ENCODE data around the gene UBE4B.
"Not testable (repeated sequence)": the region's sequence is repeated elsewhere in the genome, so short reads cannot be mapped to it uniquely, and the experiment has no call there.

UBE4B gene

GRCh38 chr1:10007169-10007568, 25.6 kb upstream of the UBE4B start:
- DNase-seq (ENCODE audit: insufficient read length, low spot score) (no peak), FAIRE-seq (no peak)
- TF ChIP-seq SPI1 (IDR thresholded peaks at IDR 0.05; ENCODE audit: low read depth, low read length): no peak
- no peak for TF ChIP-seq POLR2AphosphoS5 (IDR thresholded peaks at IDR 0.05; ENCODE audit: low read depth, low read length)
- TF ChIP-seq POLR2A (IDR thresholded peaks at IDR 0.05; ENCODE audit: low read depth, low read length): no peak
- no peak for TF ChIP-seq TAF1 (IDR thresholded peaks at IDR 0.05; ENCODE audit: low read depth, low read length)
- no peak for TF ChIP-seq PAX5 (IDR thresholded peaks at IDR 0.05; ENCODE audit: insufficient read depth, low read length, severe bottlenecking)
- TF ChIP-seq POU2F2 (IDR thresholded peaks at IDR 0.05; ENCODE audit: low read depth, low read length): no peak

DNA sequence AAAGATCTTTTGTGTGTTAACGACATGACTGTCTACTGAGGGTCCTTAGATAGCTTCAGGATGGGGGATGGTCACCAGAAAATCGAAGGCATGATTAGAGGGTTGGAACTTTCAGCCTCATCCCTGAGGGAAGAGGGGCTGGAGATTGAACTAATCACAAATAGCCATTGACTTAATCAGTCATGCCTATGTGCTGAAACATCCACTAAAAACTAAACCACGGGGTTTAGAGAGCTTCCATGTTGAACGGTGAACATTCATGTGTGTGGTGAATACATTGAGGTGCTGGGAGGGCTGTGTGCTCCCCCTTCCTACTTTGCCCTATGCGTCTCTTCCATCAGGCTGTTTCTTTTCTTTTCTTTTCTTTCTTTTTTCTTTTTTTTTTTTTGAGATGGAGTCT, 18.7 kb upstream of the UBE4B start:
- FAIRE-seq: no peak
- TF ChIP-seq TAF1 (IDR thresholded peaks at IDR 0.05; ENCODE audit: low read depth, low read length): no peak
- TF ChIP-seq POLR2AphosphoS5 (IDR thresholded peaks at IDR 0.05; ENCODE audit: low read depth, low read length): no peak
- no peak for TF ChIP-seq POU2F2 (IDR thresholded peaks at IDR 0.05; ENCODE audit: low read depth, low read length)
- TF ChIP-seq PAX5 (IDR thresholded peaks at IDR 0.05; ENCODE audit: insufficient read depth, low read length, severe bottlenecking): no peak
- TF ChIP-seq POLR2A (IDR thresholded peaks at IDR 0.05; ENCODE audit: low read depth, low read length): no peak
- TF ChIP-seq SPI1 (IDR thresholded peaks at IDR 0.05; ENCODE audit: low read depth, low read length): no peak
- DNase-seq (ENCODE audit: insufficient read length, low spot score): no peak

GRCh38 chr1:10019561-10019960, 13.2 kb upstream of the UBE4B start:
- DNase-seq (ENCODE audit: insufficient read length, low spot score) (no peak), FAIRE-seq (no peak)
- TF ChIP-seq POU2F2 (IDR thresholded peaks at IDR 0.05; ENCODE audit: low read depth, low read length): no peak
- TF ChIP-seq SPI1 (IDR thresholded peaks at IDR 0.05; ENCODE audit: low read depth, low read length): no peak
- no peak for TF ChIP-seq TAF1 (IDR thresholded peaks at IDR 0.05; ENCODE audit: low read depth, low read length)
- no peak for TF ChIP-seq POLR2A (IDR thresholded peaks at IDR 0.05; ENCODE audit: low read depth, low read length)
- no peak for TF ChIP-seq PAX5 (IDR thresholded peaks at IDR 0.05; ENCODE audit: insufficient read depth, low read length, severe bottlenecking)
- TF ChIP-seq POLR2AphosphoS5 (IDR thresholded peaks at IDR 0.05; ENCODE audit: low read depth, low read length): no peak

- DNase-seq (ENCODE audit: insufficient read length, low spot score) (no peak), FAIRE-seq (no peak)
- no peak for TF ChIP-seq PAX5 (IDR thresholded peaks at IDR 0.05; ENCODE audit: insufficient read depth, low read length, severe bottlenecking)
- TF ChIP-seq TAF1 (IDR thresholded peaks at IDR 0.05; ENCODE audit: low read depth, low read length): no peak
- no peak for TF ChIP-seq POLR2A (IDR thresholded peaks at IDR 0.05; ENCODE audit: low read depth, low read length)
- no peak for TF ChIP-seq POU2F2 (IDR thresholded peaks at IDR 0.05; ENCODE audit: low read depth, low read length)
- no peak for TF ChIP-seq POLR2AphosphoS5 (IDR thresholded peaks at IDR 0.05; ENCODE audit: low read depth, low read length)
- TF ChIP-seq SPI1 (IDR thresholded peaks at IDR 0.05; ENCODE audit: low read depth, low read length): no peak
Measured at GRCh38 chr1:10020086-10020485, 12.7 kb upstream of the UBE4B start.

DNA sequence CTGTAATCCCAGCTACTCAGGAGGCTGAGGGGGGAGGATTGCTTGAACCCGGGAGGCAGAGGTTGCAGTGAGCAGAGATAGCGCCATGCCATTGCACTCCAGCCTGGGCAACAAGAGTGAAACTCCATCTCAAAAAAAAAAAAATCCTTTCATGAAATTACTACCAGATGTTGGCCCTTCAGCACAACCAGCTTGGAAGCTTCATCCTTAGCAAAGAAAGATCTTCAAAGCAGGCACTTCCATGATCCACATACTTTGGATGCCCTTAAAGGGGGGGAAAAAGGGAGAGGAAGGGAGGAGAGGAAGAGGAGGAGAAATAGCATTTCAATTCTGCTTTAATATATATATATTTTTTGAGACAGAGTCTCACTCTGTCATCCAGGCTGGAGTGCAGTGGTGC, 12.1 kb upstream of the UBE4B start:
- not testable (repeated sequence) for DNase-seq (ENCODE audit: insufficient read length, low spot score); FAIRE-seq

DNA sequence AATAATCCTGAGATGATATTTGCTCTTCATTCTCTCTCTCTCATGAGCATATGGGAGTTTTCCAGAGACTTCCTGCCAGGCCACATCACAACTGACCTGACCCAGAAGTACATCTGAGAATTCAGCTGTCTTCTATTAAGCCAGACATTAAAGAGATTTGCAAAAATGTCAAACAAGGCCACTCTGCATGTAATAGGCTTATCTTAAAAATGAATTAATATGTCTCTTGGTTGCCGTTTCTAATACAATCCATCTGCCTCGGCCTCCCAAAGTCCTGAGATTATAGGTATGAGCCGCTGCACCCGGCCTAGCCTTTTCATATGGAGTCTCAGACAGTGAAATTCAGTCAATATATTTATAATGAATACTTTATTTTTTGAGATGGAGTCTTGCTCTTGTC, 10.8 kb upstream of the UBE4B start:
- FAIRE-seq; DNase-seq (ENCODE audit: insufficient read length, low spot score): not testable (repeated sequence)

GRCh38 chr1:10022656-10023055, 10.1 kb upstream of the UBE4B start:
- no peak for TF ChIP-seq PAX5 (IDR thresholded peaks at IDR 0.05; ENCODE audit: insufficient read depth, low read length, severe bottlenecking)
- TF ChIP-seq POU2F2 (IDR thresholded peaks at IDR 0.05; ENCODE audit: low read depth, low read length): no peak
- no peak for TF ChIP-seq TAF1 (IDR thresholded peaks at IDR 0.05; ENCODE audit: low read depth, low read length)
- no peak for TF ChIP-seq POLR2AphosphoS5 (IDR thresholded peaks at IDR 0.05; ENCODE audit: low read depth, low read length)
- no peak for TF ChIP-seq SPI1 (IDR thresholded peaks at IDR 0.05; ENCODE audit: low read depth, low read length)
- TF ChIP-seq POLR2A (IDR thresholded peaks at IDR 0.05; ENCODE audit: low read depth, low read length): no peak
- FAIRE-seq (no peak), DNase-seq (ENCODE audit: insufficient read length, low spot score) (no peak)

DNA sequence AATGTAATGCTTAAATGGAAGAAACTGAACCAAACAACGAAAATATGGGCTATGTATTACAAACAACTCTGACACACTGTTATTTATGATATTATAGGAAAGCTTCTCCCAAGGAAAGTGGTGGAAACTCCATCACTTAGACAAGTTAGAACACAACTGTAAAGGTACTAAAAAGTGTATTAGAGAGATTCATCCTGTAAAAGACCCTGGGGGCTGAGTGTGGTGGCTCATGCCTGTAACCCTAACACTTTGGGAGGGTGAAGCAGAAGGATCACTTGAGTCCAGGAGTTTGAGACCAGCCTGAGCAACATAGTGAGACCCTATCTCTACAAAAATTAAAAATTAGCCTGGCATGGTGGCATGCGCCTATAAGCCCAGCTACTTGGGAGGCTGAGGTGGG, 7.4 kb upstream of the UBE4B start:
- no peak for DNase-seq (ENCODE audit: insufficient read length, low spot score)
- no peak for FAIRE-seq
- TF ChIP-seq POLR2AphosphoS5 (IDR thresholded peaks at IDR 0.05; ENCODE audit: low read depth, low read length) (no peak), PAX5 (IDR thresholded peaks at IDR 0.05; ENCODE audit: insufficient read depth, low read length, severe bottlenecking) (no peak), TAF1 (IDR thresholded peaks at IDR 0.05; ENCODE audit: low read depth, low read length) (no peak), POLR2A (IDR thresholded peaks at IDR 0.05; ENCODE audit: low read depth, low read length) (no peak), SPI1 (IDR thresholded peaks at IDR 0.05; ENCODE audit: low read depth, low read length) (no peak), POU2F2 (IDR thresholded peaks at IDR 0.05; ENCODE audit: low read depth, low read length) (no peak)

GRCh38 chr1:10027027-10027426, 5.7 kb upstream of the UBE4B start:
- no peak for TF ChIP-seq POLR2AphosphoS5 (IDR thresholded peaks at IDR 0.05; ENCODE audit: low read depth, low read length)
- TF ChIP-seq SPI1 (IDR thresholded peaks at IDR 0.05; ENCODE audit: low read depth, low read length): no peak
- no peak for TF ChIP-seq TAF1 (IDR thresholded peaks at IDR 0.05; ENCODE audit: low read depth, low read length)
- TF ChIP-seq POLR2A (IDR thresholded peaks at IDR 0.05; ENCODE audit: low read depth, low read length): no peak
- TF ChIP-seq POU2F2 (IDR thresholded peaks at IDR 0.05; ENCODE audit: low read depth, low read length): no peak
- no peak for TF ChIP-seq PAX5 (IDR thresholded peaks at IDR 0.05; ENCODE audit: insufficient read depth, low read length, severe bottlenecking)
- no peak for FAIRE-seq

DNA sequence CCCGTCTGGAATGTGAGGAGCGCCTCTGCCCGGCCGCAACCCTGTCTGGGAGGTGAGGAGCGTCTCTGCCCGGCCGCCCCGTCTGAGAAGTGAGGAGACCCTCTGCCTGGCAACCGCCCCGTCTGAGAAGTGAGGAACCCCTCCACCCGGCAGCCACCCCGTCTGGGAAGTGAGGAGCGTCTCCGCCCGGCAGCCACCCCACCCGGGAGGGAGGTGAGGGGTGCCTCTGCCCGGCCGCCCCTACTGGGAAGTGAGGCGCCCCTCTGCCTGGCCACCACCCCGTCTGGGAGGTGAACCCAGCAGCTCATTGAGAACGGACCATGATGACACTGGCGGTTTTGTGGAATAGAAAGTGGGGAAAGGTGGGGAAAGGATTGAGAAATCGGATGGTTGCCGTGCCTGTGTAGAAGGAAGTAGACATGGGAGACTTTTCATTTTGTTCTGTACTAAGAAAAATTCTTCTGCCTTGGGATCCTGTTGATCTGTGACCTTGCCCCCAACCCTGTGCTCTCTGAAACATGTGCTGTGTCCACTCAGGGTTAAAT, 3.7 kb upstream of the UBE4B start:
- not testable (repeated sequence) for FAIRE-seq; DNase-seq (ENCODE audit: insufficient read length, low spot score)

More at GRCh38 chr1:10027027-10027426, 5.7 kb upstream of the UBE4B start:
- no peak for DNase-seq (ENCODE audit: insufficient read length, low spot score)

- DNase-seq (ENCODE audit: insufficient read length, low spot score) (no peak), FAIRE-seq (no peak)
- TF ChIP-seq TAF1 (IDR thresholded peaks at IDR 0.05; ENCODE audit: low read depth, low read length) (no peak), SPI1 (IDR thresholded peaks at IDR 0.05; ENCODE audit: low read depth, low read length) (no peak), POU2F2 (IDR thresholded peaks at IDR 0.05; ENCODE audit: low read depth, low read length) (no peak), POLR2AphosphoS5 (IDR thresholded peaks at IDR 0.05; ENCODE audit: low read depth, low read length) (no peak), PAX5 (IDR thresholded peaks at IDR 0.05; ENCODE audit: insufficient read depth, low read length, severe bottlenecking) (no peak), POLR2A (IDR thresholded peaks at IDR 0.05; ENCODE audit: low read depth, low read length) (no peak)
Measured at GRCh38 chr1:10031461-10031860, 1.3 kb upstream of the UBE4B start.
